Stomach (tissue), 4 donors: Measurements from ENCODE around the gene ANKFN1.

Experiments used
- CTCF ChIP-seq, 7 experiments: fragments of 450-650 bp in 4 of 7; fragments of 200-600 bp in 3 of 7; sonication (generic) in 3 of 7; IDR thresholded peaks; one replicate each; pipeline ENCODE4 v1.5.1; 2016 to 2019; ENCODE audit warnings: antibody characterized with exemption in 7 of 7, control low read depth in 2 of 7, mild to moderate bottlenecking in 1 of 7
- POLR2A ChIP-seq, 4 donors: fragments of 450-650 bp; IDR thresholded peaks; one replicate each; pipeline ENCODE4 v1.6.1; 2016; ENCODE audit warnings: antibody characterized with exemption in 4 of 4, control low read depth in 2 of 4, mild to moderate bottlenecking in 1 of 4, moderate library complexity in 1 of 4

- no peak for TF ChIP-seq CTCF (IDR thresholded peaks at IDR 0.05)
- no peak for TF ChIP-seq POLR2A (IDR thresholded peaks at IDR 0.05)
These were observed 270.7 kb downstream of the ANKFN1 start for GRCh38 chr17:56424005-56424404.
